ENCODE results near the gene ZNRF1. TPM values are rescaled to one million over a fixed set of nuclear protein-coding genes. Genes with fewer than 3 reads are reported as not detected.
"Not testable (repeated sequence)": the region's sequence is repeated elsewhere in the genome, so short reads cannot be mapped to it uniquely, and the experiment has no call there.

Gene ZNRF1
- total RNA-seq, 3 donors from 2014 or later = 29.9 to 42.7 (median 39.3) TPM

DNA sequence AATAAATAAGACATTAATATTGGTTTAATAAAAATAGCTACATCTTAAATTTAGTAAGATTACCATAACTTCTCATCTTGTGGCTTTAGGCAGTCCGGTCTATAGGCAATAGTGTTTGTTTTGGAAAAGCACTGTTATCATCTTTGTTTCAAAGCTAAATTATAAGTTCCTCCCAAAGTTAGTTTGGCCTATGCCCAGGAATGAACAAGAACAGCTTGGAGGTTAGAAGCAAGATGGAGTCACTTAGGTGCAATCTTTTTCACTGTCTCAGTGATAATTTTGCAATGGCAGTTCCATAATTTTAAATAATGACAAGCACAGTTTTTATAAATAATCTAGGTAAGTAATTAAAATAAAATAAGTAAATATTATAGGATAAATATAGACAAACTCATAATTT, 123.8 kb downstream of the ZNRF1 start:
- peaks cover 17% of the 10 kb centered on the region for H3K9me3 ChIP-seq
- H3K4me3 ChIP-seq = no peak overlapping the region
- DNase-seq (no peak), ATAC-seq (no peak)
- no peaks in the 10 kb centered on the region for H3K36me3 ChIP-seq (ENCODE audit: low read depth)
- TF ChIP-seq, protein P1, sequence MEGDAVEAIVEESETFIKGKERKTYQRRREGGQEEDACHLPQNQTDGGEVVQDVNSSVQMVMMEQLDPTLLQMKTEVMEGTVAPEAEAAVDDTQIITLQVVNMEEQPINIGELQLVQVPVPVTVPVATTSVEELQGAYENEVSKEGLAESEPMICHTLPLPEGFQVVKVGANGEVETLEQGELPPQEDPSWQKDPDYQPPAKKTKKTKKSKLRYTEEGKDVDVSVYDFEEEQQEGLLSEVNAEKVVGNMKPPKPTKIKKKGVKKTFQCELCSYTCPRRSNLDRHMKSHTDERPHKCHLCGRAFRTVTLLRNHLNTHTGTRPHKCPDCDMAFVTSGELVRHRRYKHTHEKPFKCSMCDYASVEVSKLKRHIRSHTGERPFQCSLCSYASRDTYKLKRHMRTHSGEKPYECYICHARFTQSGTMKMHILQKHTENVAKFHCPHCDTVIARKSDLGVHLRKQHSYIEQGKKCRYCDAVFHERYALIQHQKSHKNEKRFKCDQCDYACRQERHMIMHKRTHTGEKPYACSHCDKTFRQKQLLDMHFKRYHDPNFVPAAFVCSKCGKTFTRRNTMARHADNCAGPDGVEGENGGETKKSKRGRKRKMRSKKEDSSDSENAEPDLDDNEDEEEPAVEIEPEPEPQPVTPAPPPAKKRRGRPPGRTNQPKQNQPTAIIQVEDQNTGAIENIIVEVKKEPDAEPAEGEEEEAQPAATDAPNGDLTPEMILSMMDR (IDR thresholded peaks at IDR 0.05) = no peak
- intact Hi-C loops (cut with DNase I, micrococcal nuclease) = no loop called here
- H3K4me1 ChIP-seq (ENCODE audit: low read depth) = peaks cover 8% of the 10 kb centered on the region

DNA sequence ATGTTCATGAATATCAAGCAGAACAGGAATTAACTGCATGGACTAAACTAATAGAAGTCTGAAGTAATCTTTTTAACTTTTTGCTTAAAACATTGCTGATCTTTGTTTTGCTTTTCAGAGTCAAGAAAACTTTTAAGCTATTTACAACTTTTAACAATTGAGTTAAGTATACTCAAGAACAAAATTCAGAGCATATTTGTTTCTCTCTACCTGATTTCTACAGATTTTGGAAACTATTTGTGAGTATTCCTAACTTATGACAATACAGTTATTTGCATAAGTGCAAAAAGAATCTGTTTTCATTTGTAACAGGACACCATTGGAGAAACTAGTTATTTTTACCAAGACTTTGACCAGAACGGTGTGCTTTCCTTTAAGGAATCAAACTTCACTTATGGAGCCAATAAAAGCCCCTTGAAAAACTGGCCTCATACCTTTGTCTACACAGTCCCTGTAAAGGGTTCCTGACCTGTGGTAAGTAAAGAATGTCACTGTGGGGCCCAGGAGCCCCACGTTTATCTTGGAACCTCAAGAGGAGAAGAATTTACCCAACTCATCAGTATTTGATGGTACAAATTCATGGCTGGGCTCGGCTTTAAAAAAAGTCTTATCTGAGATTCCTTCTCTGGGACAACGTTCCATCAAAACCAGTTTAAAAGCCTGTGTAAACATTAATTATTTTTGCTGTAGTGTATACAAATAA, 129.0 kb downstream of the ZNRF1 start:
- intact Hi-C loops (cut with DNase I, micrococcal nuclease) = no loop called here
- TF ChIP-seq, protein P1 (IDR thresholded peaks at IDR 0.05) = no peak
- H3K9me3 ChIP-seq = peaks cover 3% of the 10 kb centered on the region
- no peak overlapping the region for H3K4me3 ChIP-seq
- H3K4me1 ChIP-seq (ENCODE audit: low read depth) = peaks cover 8% of the 10 kb centered on the region
- DNase-seq (no peak), ATAC-seq (no peak)
- no peaks in the 10 kb centered on the region for H3K36me3 ChIP-seq (ENCODE audit: low read depth)

DNA sequence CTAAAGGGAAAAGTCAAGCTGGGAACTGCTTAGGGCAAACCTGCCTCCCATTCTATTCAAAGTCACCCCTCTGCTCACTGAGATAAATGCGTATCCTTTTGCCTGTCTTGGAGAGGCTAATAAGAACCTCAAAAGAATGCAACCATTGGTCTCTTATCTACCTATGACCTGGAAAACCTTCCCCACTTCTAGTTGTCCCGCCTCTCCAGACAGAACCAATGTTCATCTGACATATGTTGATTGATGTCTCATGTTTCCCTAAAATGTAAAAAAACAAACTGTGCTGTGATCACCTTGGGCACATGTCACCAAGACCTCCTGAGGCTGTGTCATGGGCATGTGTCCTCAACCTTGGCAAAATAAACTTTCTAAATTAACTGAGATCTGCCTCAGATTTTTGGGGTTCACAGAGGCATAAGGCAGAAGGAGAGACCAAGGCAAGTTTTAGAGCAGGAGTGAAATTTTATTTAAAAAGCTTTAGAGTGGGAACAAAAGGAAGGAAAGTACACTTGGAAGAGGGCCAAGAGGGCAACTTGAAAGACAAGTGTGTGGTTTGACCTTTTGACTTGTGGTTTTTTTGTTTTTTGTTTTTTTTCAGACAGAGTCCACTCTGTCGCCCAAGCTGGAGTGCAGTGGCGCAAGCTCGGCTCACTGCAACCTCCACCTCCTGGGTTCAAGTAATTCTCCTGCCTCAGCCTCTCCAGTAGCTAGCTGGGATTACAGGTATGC, 130.8 kb downstream of the ZNRF1 start:
- H3K4me3 ChIP-seq; H3K4me1 ChIP-seq (ENCODE audit: low read depth); ATAC-seq; intact Hi-C loops (cut with DNase I, micrococcal nuclease); H3K36me3 ChIP-seq (ENCODE audit: low read depth); DNase-seq; H3K9me3 ChIP-seq: not testable (repeated sequence)

DNA sequence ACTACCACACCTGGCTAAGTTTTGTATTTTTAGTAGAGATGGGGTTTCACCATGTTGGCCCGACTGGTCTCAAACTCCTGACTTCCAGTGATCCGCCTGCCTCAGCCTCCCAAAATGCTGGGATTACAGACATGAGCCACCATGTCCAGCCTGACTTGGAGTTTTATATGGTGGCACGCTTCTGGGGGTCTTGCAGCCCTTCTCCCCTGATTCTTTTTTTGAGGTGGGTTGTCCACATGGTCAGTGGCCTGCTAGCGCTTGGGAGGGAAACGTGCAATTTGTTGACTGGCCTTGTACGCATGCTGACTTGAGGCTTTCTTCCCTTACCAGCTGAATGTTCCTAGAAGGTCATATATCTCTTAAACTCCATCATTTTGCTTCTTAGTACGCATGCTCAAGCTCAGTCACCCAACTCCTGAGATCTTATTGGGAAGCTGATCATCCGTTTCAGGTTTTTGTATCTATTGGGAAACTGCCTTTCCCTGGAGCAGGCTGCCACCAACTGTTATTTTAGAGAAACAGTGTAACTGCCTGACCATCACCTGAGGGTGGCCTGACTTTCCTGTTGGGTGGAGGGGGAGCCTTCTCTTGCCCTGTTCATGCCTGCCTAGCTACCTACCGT, 131.4 kb downstream of the ZNRF1 start:
- Histone ChIP-seq H3K4me3 (no peak overlapping the region), H3K36me3 (ENCODE audit: low read depth) (no peaks in the 10 kb centered on the region), H3K9me3 (peaks cover 3% of the 10 kb centered on the region), H3K4me1 (ENCODE audit: low read depth) (peaks cover 8% of the 10 kb centered on the region)
- DNase-seq = no peak
- intact Hi-C loops (cut with DNase I, micrococcal nuclease) = no loop called here
- TF ChIP-seq, protein P1 (IDR thresholded peaks at IDR 0.05) = no peak
- ATAC-seq = no peak

DNA sequence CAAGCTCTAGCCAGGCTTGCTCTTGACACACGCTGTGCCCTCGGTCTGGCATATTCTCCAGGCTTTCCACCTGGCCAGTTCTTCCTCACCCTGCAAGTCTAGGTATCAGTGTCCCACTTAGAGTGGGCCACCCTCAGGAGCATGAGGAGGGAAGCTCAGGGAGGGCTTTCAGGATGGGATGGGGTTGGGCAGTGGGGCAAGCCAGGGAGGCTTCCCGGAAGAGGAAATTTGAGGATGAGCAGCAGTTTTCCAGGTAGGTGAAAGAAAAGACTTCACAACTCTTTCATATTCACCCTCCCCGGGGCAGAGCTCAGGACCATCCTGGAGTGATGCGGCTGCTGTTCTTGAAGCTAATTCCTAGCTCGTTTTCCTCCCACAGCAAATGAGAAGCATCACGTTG, 132.3 kb downstream of the ZNRF1 start:
- intact Hi-C loops (cut with DNase I, micrococcal nuclease) = no loop called here
- H3K36me3 ChIP-seq (ENCODE audit: low read depth) = no peaks in the 10 kb centered on the region
- peaks cover 8% of the 10 kb centered on the region for H3K4me1 ChIP-seq (ENCODE audit: low read depth)
- ATAC-seq = no peak
- H3K9me3 ChIP-seq = peaks cover 3% of the 10 kb centered on the region
- DNase-seq = no peak
- TF ChIP-seq, protein P1 (IDR thresholded peaks at IDR 0.05) = no peak
- no peak overlapping the region for H3K4me3 ChIP-seq

DNA sequence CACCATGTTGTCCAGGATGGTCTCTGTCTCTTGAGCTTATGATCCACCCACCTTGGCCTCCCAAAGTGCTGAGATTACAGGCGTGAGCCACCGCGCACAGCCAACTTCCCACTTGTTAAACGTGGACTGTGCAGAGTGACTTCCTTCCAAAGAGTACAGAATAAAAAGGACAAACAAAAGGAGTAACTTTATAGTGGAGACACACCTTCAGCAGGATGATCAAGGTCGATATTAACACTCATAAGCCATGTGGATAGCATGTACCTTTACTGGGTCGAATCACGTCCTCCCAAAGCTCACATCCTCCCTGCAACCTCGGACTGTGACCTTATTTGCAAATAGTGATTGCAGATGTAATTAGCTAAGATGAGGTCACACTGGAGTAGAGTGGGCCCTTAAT, 139.4 kb downstream of the ZNRF1 start:
- ATAC-seq (peak; percentile 84), DNase-seq (peak in 2 of 3 donors; percentile 38 to 52)
- H3K4me3 ChIP-seq = no peak overlapping the region
- H3K4me1 ChIP-seq (ENCODE audit: low read depth) = peaks cover 8% of the 10 kb centered on the region
- H3K36me3 ChIP-seq (ENCODE audit: low read depth) = no peaks in the 10 kb centered on the region
- TF ChIP-seq, protein P1 (IDR thresholded peaks at IDR 0.05) = no peak
- no peaks in the 10 kb centered on the region for H3K9me3 ChIP-seq
- intact Hi-C loops (cut with DNase I, micrococcal nuclease) = no loop called here
